Myocyte (in vitro differentiated cells): Measurements from ENCODE around the gene INHBE. TPM values are rescaled to one million over a fixed set of nuclear protein-coding genes. Genes with fewer than 3 reads are reported as not detected.
"Not testable (repeated sequence)": the region's sequence is repeated elsewhere in the genome, so short reads cannot be mapped to it uniquely, and the experiment has no call there.

Experiments used
- DNase-seq: peaks from one replicate; pipeline ENCODE4 v3.0.0-alpha.2; 2012; ENCODE audit warnings: low read depth
- total RNA-seq: library from RNA; depleted of rRNA; stranded (reverse); fragments of >200 nt; gene quantifications from 2 replicates; pipeline ENCODE4 v1.2.3, GENCODE V29; 2014

The INHBE gene
- total RNA-seq, 1 donor from 2014 or later, result 12.2 TPM

GRCh38 chr12:57496822-57497221, 41.7 kb downstream of the INHBE start:
- no peak for DNase-seq

- DNase-seq, result no peak
These were observed 42.4 kb downstream of the INHBE start for GRCh38 chr12:57497223-57498131.

- peak; percentile 24 for DNase-seq
These were observed 43.0 kb downstream of the INHBE start for GRCh38 chr12:57498132-57498502.

GRCh38 chr12:57498571-57498970, 43.5 kb downstream of the INHBE start:
- DNase-seq, result peak; percentile 86

- DNase-seq, result no peak
These were observed 45.1 kb downstream of the INHBE start for GRCh38 chr12:57500213-57500612.

GRCh38 chr12:57502311-57502969, 47.3 kb downstream of the INHBE start:
- DNase-seq, result not testable (repeated sequence)

- not testable (repeated sequence) for DNase-seq
These were observed 51.4 kb downstream of the INHBE start for GRCh38 chr12:57506541-57506940.

Other genes starting within 250 kb of the INHBE start
- gene NXPH4, start 238.5 kb upstream of the INHBE start, total RNA-seq, result 2.4 and 4.3 TPM in 2 replicates
- 147 and 153 TPM in 2 replicates for gene SHMT2, start 225.6 kb upstream of the INHBE start, total RNA-seq
- gene STAC3, start 204.1 kb upstream of the INHBE start, total RNA-seq, result 594 and 728 TPM in 2 replicates
- 20.3 and 24.6 TPM in 2 replicates for gene R3HDM2, start 24.3 kb upstream of the INHBE start, total RNA-seq
- gene INHBC, start 20.5 kb upstream of the INHBE start, total RNA-seq, result not detected in 2 replicates
- gene GLI1, start 4.5 kb downstream of the INHBE start, total RNA-seq, result 0.56 and 0.78 TPM in 2 replicates
- 9.8 and 14.7 TPM in 2 replicates for gene ARHGAP9, start 24.6 kb downstream of the INHBE start, total RNA-seq
- 131 and 146 TPM in 2 replicates for gene MARS1, start 32.8 kb downstream of the INHBE start, total RNA-seq
- gene DDIT3, start 65.2 kb downstream of the INHBE start, total RNA-seq, result 30.0 and 37.1 TPM in 2 replicates
- gene MBD6, start 67.5 kb downstream of the INHBE start, total RNA-seq, result 6.3 and 8.2 TPM in 2 replicates
- gene DCTN2, start 91.9 kb downstream of the INHBE start, total RNA-seq, result 170 and 179 TPM in 2 replicates
- not detected in 2 replicates for gene KIF5A, start 94.7 kb downstream of the INHBE start, total RNA-seq
- 15.4 and 20.2 TPM in 2 replicates for gene PIP4K2C, start 135.9 kb downstream of the INHBE start, total RNA-seq
- 22.1 and 22.5 TPM in 2 replicates for gene DTX3, start 149.5 kb downstream of the INHBE start, total RNA-seq
- gene ARHGEF25, start 156.1 kb downstream of the INHBE start, total RNA-seq, result 8.6 and 12.4 TPM in 2 replicates
- gene B4GALNT1, start 177.9 kb downstream of the INHBE start, total RNA-seq, result 2.5 and 3.4 TPM in 2 replicates
- 288 and 306 TPM in 2 replicates for gene OS9, start 238.8 kb downstream of the INHBE start, total RNA-seq